ENCODE measurements around the gene MSMB. TPM values are rescaled to one million over a fixed set of nuclear protein-coding genes. Genes with fewer than 3 reads are reported as not detected.

MSMB gene
- total and polyA plus RNA-seq, 2 of the 4 experiments (the other 2 are of a cell fraction) = not detected

DNA sequence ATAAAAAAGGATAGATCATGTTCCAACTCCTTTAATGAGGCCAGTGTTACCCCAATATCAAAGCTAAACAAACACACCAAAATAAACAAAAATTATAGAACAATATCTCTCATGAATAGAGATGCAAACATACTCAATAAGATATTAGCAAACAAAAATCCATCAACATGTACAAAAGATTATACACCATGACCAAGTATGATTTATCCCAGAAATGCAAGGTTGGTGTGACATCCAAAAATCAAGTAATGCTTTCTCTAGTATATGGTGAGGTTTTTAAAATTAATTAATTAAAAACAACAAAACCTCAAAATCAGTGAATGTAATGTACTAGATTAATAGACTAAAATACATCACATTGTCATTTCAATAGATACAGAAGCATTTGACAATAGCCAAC is 11.0 kb upstream of the MSMB start:
- no peaks in the 10 kb centered on the region for H3K4me1 ChIP-seq (ENCODE audit: control insufficient read depth, insufficient read depth, low read length)
- H2BK20ac ChIP-seq (ENCODE audit: low read depth, low read length) = no peak overlapping the region
- DNase-seq (no peak), ATAC-seq (ENCODE audit: low read depth) (no peak)
- H2AK9ac ChIP-seq (replicated peaks; ENCODE audit: low read depth, low read length, poor library complexity) = no peak overlapping the region
- ChIA-PET CTCF (no interaction called here), POLR2A (ENCODE audit: unreplicated experiment) (no interaction called here)
- H4K8ac ChIP-seq (ENCODE audit: low read depth in 2 of 2, low read length in 2 of 2) = no peak overlapping the region
- no peaks in the 10 kb centered on the region for H3K9me3 ChIP-seq (ENCODE audit: control insufficient read depth, insufficient read depth, low read length)
- H3K9me1 ChIP-seq (ENCODE audit: insufficient read depth, low read length) = no peaks in the 10 kb centered on the region
- no peak overlapping the region for H3K4me3 ChIP-seq (ENCODE audit: insufficient read depth, low read depth, low read length)
- no peaks in the 10 kb centered on the region for H3K79me1 ChIP-seq (ENCODE audit: low read depth in 1 of 2, low read length in 2 of 2)
- no peak overlapping the region for H3K23ac ChIP-seq (ENCODE audit: low read depth, low read length)
- no peak overlapping the region for H2AK5ac ChIP-seq (ENCODE audit: low read depth, low read length)
- H3K36me3 ChIP-seq (ENCODE audit: control insufficient read depth, insufficient read depth, low read length) = no peaks in the 10 kb centered on the region
- no TSS peak for BruUV-seq (replicated peaks)
- no peak overlapping the region for H3K56ac ChIP-seq (ENCODE audit: extremely low read depth, insufficient read depth, low read length)
- H3K18ac ChIP-seq (ENCODE audit: low read depth, low read length) = no peak overlapping the region
- no peaks in the 10 kb centered on the region for H4K20me1 ChIP-seq (ENCODE audit: insufficient read depth, low read length)
- H2BK120ac ChIP-seq (ENCODE audit: low read depth, low read length) = no peak overlapping the region
- dilution Hi-C loops (cut with HindIII; ENCODE audit: low sequenced_read_pairs, unreplicated experiment) = no loop called here
- TF ChIP-seq, protein P1, sequence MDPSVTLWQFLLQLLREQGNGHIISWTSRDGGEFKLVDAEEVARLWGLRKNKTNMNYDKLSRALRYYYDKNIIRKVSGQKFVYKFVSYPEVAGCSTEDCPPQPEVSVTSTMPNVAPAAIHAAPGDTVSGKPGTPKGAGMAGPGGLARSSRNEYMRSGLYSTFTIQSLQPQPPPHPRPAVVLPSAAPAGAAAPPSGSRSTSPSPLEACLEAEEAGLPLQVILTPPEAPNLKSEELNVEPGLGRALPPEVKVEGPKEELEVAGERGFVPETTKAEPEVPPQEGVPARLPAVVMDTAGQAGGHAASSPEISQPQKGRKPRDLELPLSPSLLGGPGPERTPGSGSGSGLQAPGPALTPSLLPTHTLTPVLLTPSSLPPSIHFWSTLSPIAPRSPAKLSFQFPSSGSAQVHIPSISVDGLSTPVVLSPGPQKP (IDR thresholded peaks at IDR 0.05; ENCODE audit: borderline replicate concordance, low read depth, low read length) = no peak
- TF ChIP-seq FOS (IDR thresholded peaks at IDR 0.05; ENCODE audit: low read depth, low read length) (no peak), CEBPB (IDR thresholded peaks at IDR 0.05; ENCODE audit: low read depth, low read length) (no peak), NFE2L2 (IDR thresholded peaks at IDR 0.05; ENCODE audit: low read depth, low read length) (no peak), SMC3 (IDR thresholded peaks at IDR 0.05; ENCODE audit: low read depth, low read length) (no peak), RFX5 (IDR thresholded peaks at IDR 0.05; ENCODE audit: low read depth, low read length) (no peak), RAD21 (IDR thresholded peaks at IDR 0.05; ENCODE audit: low read length) (no peak), RCOR1 (IDR thresholded peaks at IDR 0.05; ENCODE audit: insufficient replicate concordance, low read length) (no peak), MAZ (IDR thresholded peaks at IDR 0.05; ENCODE audit: borderline replicate concordance, low read depth, low read length) (no peak)
- TF ChIP-seq, protein P2, sequence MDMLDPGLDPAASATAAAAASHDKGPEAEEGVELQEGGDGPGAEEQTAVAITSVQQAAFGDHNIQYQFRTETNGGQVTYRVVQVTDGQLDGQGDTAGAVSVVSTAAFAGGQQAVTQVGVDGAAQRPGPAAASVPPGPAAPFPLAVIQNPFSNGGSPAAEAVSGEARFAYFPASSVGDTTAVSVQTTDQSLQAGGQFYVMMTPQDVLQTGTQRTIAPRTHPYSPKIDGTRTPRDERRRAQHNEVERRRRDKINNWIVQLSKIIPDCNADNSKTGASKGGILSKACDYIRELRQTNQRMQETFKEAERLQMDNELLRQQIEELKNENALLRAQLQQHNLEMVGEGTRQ (IDR thresholded peaks at IDR 0.05; ENCODE audit: low read depth, low read length) = no peak
- H2BK5ac ChIP-seq (ENCODE audit: low read depth, low read length, poor library complexity, severe bottlenecking) = no peak overlapping the region
- no peak overlapping the region for H3K14ac ChIP-seq (replicated peaks; ENCODE audit: low read depth, low read length)
- no peak overlapping the region for H4K91ac ChIP-seq (ENCODE audit: insufficient read depth, low read depth, low read length)
- no peak overlapping the region for H3K27ac ChIP-seq (ENCODE audit: insufficient read depth, low read length)
- H2AFZ ChIP-seq (replicated peaks; ENCODE audit: low read length, poor library complexity) = no peak overlapping the region
- H3K9ac ChIP-seq (ENCODE audit: low read depth, low read length) = no peak overlapping the region
- no peak overlapping the region for H3K4me2 ChIP-seq (ENCODE audit: low read depth, low read length)
- H3K4ac ChIP-seq (ENCODE audit: low read depth, low read length) = no peak overlapping the region
- H4K5ac ChIP-seq (ENCODE audit: low read depth, low read length) = no peak overlapping the region
- H2BK15ac ChIP-seq (ENCODE audit: low read depth, low read length) = no peak overlapping the region
- in situ Hi-C loops (cut with MboI; ENCODE audit: low sequenced_read_pairs) = no loop called here
- H3K27me3 ChIP-seq (ENCODE audit: control insufficient read depth, insufficient read depth, low read length) = peaks cover 14% of the 10 kb centered on the region
- intact Hi-C loops (cut with micrococcal nuclease) = no loop called here
